Gastroesophageal sphincter (tissue), 3 donors: Measurements from ENCODE around the gene MYO7A.

ENCODE experiments used
- CTCF ChIP-seq, 4 experiments: fragments of 200-600 bp in 2 of 4; fragments of 450-650 bp in 2 of 4; sonication (generic) in 1 of 4; IDR thresholded peaks; one replicate each; pipeline ENCODE4 v1.5.1; 2017 to 2019; ENCODE audit warnings: antibody characterized with exemption in 4 of 4, mild to moderate bottlenecking in 2 of 4, moderate library complexity in 2 of 4
- POLR2A ChIP-seq, 2 donors: fragments of 450-650 bp; IDR thresholded peaks; one replicate each; pipeline ENCODE4 v1.6.1; 2017; ENCODE audit warnings: antibody characterized with exemption in 2 of 2, mild to moderate bottlenecking in 2 of 2, moderate library complexity in 1 of 2
- POLR2AphosphoS5 ChIP-seq: sonication (generic); formaldehyde crosslinking; IDR thresholded peaks from one replicate; pipeline ENCODE4 v1.6.1; 2017; ENCODE audit warnings: antibody characterized with exemption

GRCh38 chr11:77259641-77260040 lies 131.6 kb downstream of the MYO7A start:
- TF ChIP-seq CTCF (IDR thresholded peaks at IDR 0.05), result no peak
- no peak for TF ChIP-seq POLR2A (IDR thresholded peaks at IDR 0.05)
- no peak for TF ChIP-seq POLR2AphosphoS5
